Activated CD8-positive, alpha-beta T cell treated with anti-CD3 and anti-CD28 coated beads, Interleukin-2, amount 10 ng/mL, durations not matched to agents 7 days and 5 days (primary cell): ENCODE results near the gene NEB. TPM values are rescaled to one million over a fixed set of nuclear protein-coding genes. Genes with fewer than 3 reads are reported as not detected.

Source experiments
- ATAC-seq: fragments of 150-1000 bp; cut with Tn5 transposase; one replicate; pipeline ENCODE4 v1.10.0; 2021; ENCODE audit warnings: moderate library complexity
- CTCF ChIA-PET: fragments of 350-600 bp; sonication (Branson Sonifier 250); formaldehyde crosslinking; loops from one replicate; lab custom pipeline; 2021; ENCODE audit warnings: antibody characterized with exemption; lab: Charles Lee
- POLR2A ChIA-PET: fragments of 350-600 bp; sonication (Branson Sonifier 250); formaldehyde crosslinking; loops from one replicate; lab custom pipeline; 2021; ENCODE audit warnings: antibody characterized with exemption; lab: Charles Lee
- DNase-seq: peaks from one replicate; pipeline ENCODE4 v3.0.0-alpha.2; 2020
- H3K27ac Mint-ChIP-seq: one replicate; pipeline ENCODE4 v1.8.0; 2021; ENCODE audit warnings: mild to moderate bottlenecking, mixed read lengths
- H3K27me3 Mint-ChIP-seq: one replicate; pipeline ENCODE4 v1.8.0; 2021; ENCODE audit warnings: low read depth, mixed read lengths
- H3K36me3 Mint-ChIP-seq: one replicate; pipeline ENCODE4 v1.8.0; 2021; ENCODE audit warnings: low read depth, mixed read lengths
- H3K4me1 Mint-ChIP-seq: one replicate; pipeline ENCODE4 v1.8.0; 2021; ENCODE audit warnings: low read depth, mixed read lengths
- H3K4me3 Mint-ChIP-seq: one replicate; pipeline ENCODE4 v1.8.0; 2021; ENCODE audit warnings: mild to moderate bottlenecking, mixed read lengths
- H3K9me3 Mint-ChIP-seq: one replicate; pipeline ENCODE4 v1.8.0; 2022; ENCODE audit warnings: mixed read lengths; ENCODE audit not compliant: insufficient read depth
- total RNA-seq, 2 experiments: library from RNA; stranded (reverse); gene quantifications; one replicate each; pipeline ENCODE4 v1.2.3, GENCODE V29; 2021

The NEB gene
- total RNA-seq, 2 experiments from 2014 or later: 0.31 to 0.40 TPM

- no peaks in the 10 kb centered on the region for H3K36me3 Mint-ChIP-seq
- H3K27me3 Mint-ChIP-seq: no peaks in the 10 kb centered on the region
- ChIA-PET POLR2A (no interaction called here), CTCF (no interaction called here)
- H3K4me3 Mint-ChIP-seq: no peak overlapping the region
- no peaks in the 10 kb centered on the region for H3K4me1 Mint-ChIP-seq
- H3K9me3 Mint-ChIP-seq: no peaks in the 10 kb centered on the region
- no peak for ATAC-seq
- DNase-seq: no peak
- no peak overlapping the region for H3K27ac Mint-ChIP-seq
Measured at GRCh38 chr2:151522556-151522955, 211.7 kb downstream of the NEB start.

GRCh38 chr2:151520976-151521375 lies 213.3 kb downstream of the NEB start:
- DNase-seq: no peak
- POLR2A ChIA-PET: interaction anchor here (1.2 kb wide), 1 partner anchor 55 kb away, joined by 3 read pairs; no protein-coding TSS in a partner anchor
- H3K9me3 Mint-ChIP-seq: no peaks in the 10 kb centered on the region

GRCh38 chr2:151518802-151519201 lies 215.5 kb downstream of the NEB start:
- POLR2A ChIA-PET: no interaction called here
- ATAC-seq (no peak), DNase-seq (no peak)
- Mint-ChIP-seq H3K4me3 (no peak overlapping the region), H3K27ac (no peak overlapping the region), H3K9me3 (no peaks in the 10 kb centered on the region), H3K27me3 (no peaks in the 10 kb centered on the region), H3K36me3 (no peaks in the 10 kb centered on the region), H3K4me1 (no peaks in the 10 kb centered on the region)
- CTCF ChIA-PET: no interaction called here

More at GRCh38 chr2:151520976-151521375, 213.3 kb downstream of the NEB start:
- no peak for ATAC-seq
- H3K4me1 Mint-ChIP-seq: no peaks in the 10 kb centered on the region
- H3K4me3 Mint-ChIP-seq: no peak overlapping the region
- H3K27ac Mint-ChIP-seq: no peak overlapping the region
- CTCF ChIA-PET: no interaction called here
- no peaks in the 10 kb centered on the region for H3K36me3 Mint-ChIP-seq
- H3K27me3 Mint-ChIP-seq: no peaks in the 10 kb centered on the region

GRCh38 chr2:151508519-151508918 lies 225.8 kb downstream of the NEB start:
- Mint-ChIP-seq H3K36me3 (no peaks in the 10 kb centered on the region), H3K27ac (no peak overlapping the region), H3K4me1 (no peaks in the 10 kb centered on the region), H3K4me3 (no peak overlapping the region), H3K27me3 (no peaks in the 10 kb centered on the region), H3K9me3 (no peaks in the 10 kb centered on the region)
- peak; percentile 27 for ATAC-seq
- CTCF ChIA-PET: interaction anchor here (1.6 kb wide), 1 partner anchor 517 kb away, joined by 4 read pairs; no protein-coding TSS in a partner anchor
- no peak for DNase-seq
- POLR2A ChIA-PET: no interaction called here

GRCh38 chr2:151506170-151506569 lies 228.1 kb downstream of the NEB start:
- no peaks in the 10 kb centered on the region for H3K9me3 Mint-ChIP-seq

GRCh38 chr2:151498178-151498577 lies 236.1 kb downstream of the NEB start:
- no peak for DNase-seq
- Mint-ChIP-seq H3K27me3 (no peaks in the 10 kb centered on the region), H3K27ac (no peak overlapping the region), H3K36me3 (no peaks in the 10 kb centered on the region), H3K4me1 (no peaks in the 10 kb centered on the region), H3K9me3 (no peaks in the 10 kb centered on the region), H3K4me3 (no peak overlapping the region)
- POLR2A ChIA-PET: no interaction called here
- ATAC-seq: no peak
- CTCF ChIA-PET: no interaction called here

More at GRCh38 chr2:151506170-151506569, 228.1 kb downstream of the NEB start:
- DNase-seq (no peak), ATAC-seq (no peak)
- H3K4me1 Mint-ChIP-seq: no peaks in the 10 kb centered on the region
- no peak overlapping the region for H3K4me3 Mint-ChIP-seq
- H3K36me3 Mint-ChIP-seq: no peaks in the 10 kb centered on the region
- no peaks in the 10 kb centered on the region for H3K27me3 Mint-ChIP-seq
- CTCF ChIA-PET: no interaction called here
- no peak overlapping the region for H3K27ac Mint-ChIP-seq
- POLR2A ChIA-PET: no interaction called here

GRCh38 chr2:151491496-151491895 lies 242.8 kb downstream of the NEB start:
- ChIA-PET POLR2A (no interaction called here), CTCF (interaction anchor here (1.2 kb wide), 1 partner anchor 14 kb away, joined by 3 read pairs; no protein-coding TSS in a partner anchor)
- no peaks in the 10 kb centered on the region for H3K27me3 Mint-ChIP-seq
- H3K27ac Mint-ChIP-seq: no peak overlapping the region
- H3K4me1 Mint-ChIP-seq: no peaks in the 10 kb centered on the region
- no peak for DNase-seq
- H3K36me3 Mint-ChIP-seq: peaks cover 2% of the 10 kb centered on the region
- H3K9me3 Mint-ChIP-seq: no peaks in the 10 kb centered on the region
- no peak for ATAC-seq
- H3K4me3 Mint-ChIP-seq: no peak overlapping the region

- Mint-ChIP-seq H3K4me3 (no peak overlapping the region), H3K27me3 (no peaks in the 10 kb centered on the region), H3K27ac (no peak overlapping the region), H3K9me3 (no peaks in the 10 kb centered on the region), H3K36me3 (peaks cover 12% of the 10 kb centered on the region), H3K4me1 (no peaks in the 10 kb centered on the region)
- ChIA-PET CTCF (no interaction called here), POLR2A (no interaction called here)
- no peak for DNase-seq
- no peak for ATAC-seq
Measured at GRCh38 chr2:151490276-151490675, 244.0 kb downstream of the NEB start.

GRCh38 chr2:151486053-151486452 lies 248.2 kb downstream of the NEB start:
- CTCF ChIA-PET: no interaction called here
- ATAC-seq: no peak
- H3K36me3 Mint-ChIP-seq: peaks cover 46% of the 10 kb centered on the region

GRCh38 chr2:151484100-151484499 lies 250.2 kb downstream of the NEB start:
- ChIA-PET CTCF (no interaction called here), POLR2A (no interaction called here)
- DNase-seq (no peak), ATAC-seq (no peak)
- Mint-ChIP-seq H3K9me3 (no peaks in the 10 kb centered on the region), H3K36me3 (peaks cover 59% of the 10 kb centered on the region), H3K4me3 (no peak overlapping the region), H3K27me3 (no peaks in the 10 kb centered on the region), H3K4me1 (peaks cover 8% of the 10 kb centered on the region), H3K27ac (no peak overlapping the region)

More at GRCh38 chr2:151486053-151486452, 248.2 kb downstream of the NEB start:
- no peak for DNase-seq
- POLR2A ChIA-PET: no interaction called here
- Mint-ChIP-seq H3K27me3 (no peaks in the 10 kb centered on the region), H3K4me3 (no peak overlapping the region), H3K9me3 (no peaks in the 10 kb centered on the region), H3K27ac (no peak overlapping the region), H3K4me1 (peaks cover 8% of the 10 kb centered on the region)

- Mint-ChIP-seq H3K4me3 (no peak overlapping the region), H3K9me3 (no peaks in the 10 kb centered on the region), H3K36me3 (peaks cover 65% of the 10 kb centered on the region), H3K27ac (no peak overlapping the region), H3K4me1 (peaks cover 8% of the 10 kb centered on the region), H3K27me3 (no peaks in the 10 kb centered on the region)
- POLR2A ChIA-PET: no interaction called here
- no peak for DNase-seq
- CTCF ChIA-PET: no interaction called here
- no peak for ATAC-seq
Measured at GRCh38 chr2:151483546-151483945, 250.7 kb downstream of the NEB start.

- POLR2A ChIA-PET: interaction anchor here (0.7 kb wide), 1 partner anchor 59 kb away, joined by 3 read pairs; no protein-coding TSS in a partner anchor
- Mint-ChIP-seq H3K27ac (no peak overlapping the region), H3K4me3 (no peak overlapping the region), H3K4me1 (peaks cover 11% of the 10 kb centered on the region), H3K36me3 (peaks cover 75% of the 10 kb centered on the region), H3K9me3 (no peaks in the 10 kb centered on the region), H3K27me3 (no peaks in the 10 kb centered on the region)
- CTCF ChIA-PET: no interaction called here
- ATAC-seq (no peak), DNase-seq (no peak)
Measured at GRCh38 chr2:151482171-151482725, 252.0 kb downstream of the NEB start.
